ENCODE measurements around the gene SIGLEC5. TPM values are rescaled to one million over a fixed set of nuclear protein-coding genes. Genes with fewer than 3 reads are reported as not detected.

The SIGLEC5 gene
- total and polyA plus RNA-seq, 2 of the 8 experiments (the other 6 are each of a cell fraction or from before 2014, with no cell fraction given), result not detected

DNA sequence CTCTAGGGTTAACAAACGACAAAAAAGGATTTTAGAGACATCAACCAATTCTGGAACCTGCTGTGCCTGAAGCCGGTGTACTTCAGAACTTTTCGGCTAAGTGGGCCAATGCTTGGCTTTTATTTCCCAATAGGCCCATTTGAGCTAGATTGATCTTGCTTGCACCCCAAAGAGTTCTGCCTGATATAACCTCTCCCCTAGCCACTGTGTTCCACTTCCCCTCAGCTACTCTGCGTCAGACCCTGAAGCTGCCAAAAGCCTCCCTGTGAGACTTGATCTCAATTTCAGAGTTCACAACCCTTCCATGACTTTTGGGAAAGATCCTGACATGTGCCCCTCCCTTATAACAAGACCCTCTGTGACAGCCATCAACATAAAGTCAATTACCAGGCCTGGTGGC lies 22.1 kb upstream of the SIGLEC5 start:
- Histone ChIP-seq H3K14ac (ENCODE audit: insufficient read length) (no peak overlapping the region), H2BK5ac (ENCODE audit: low read depth, low read length) (no peak overlapping the region), H3K4ac (replicated peaks; ENCODE audit: insufficient read length, low read depth, low read length) (no peak overlapping the region), H3K56ac (replicated peaks; ENCODE audit: insufficient read length, low read depth, low read length) (no peak overlapping the region), H2AFZ (ENCODE audit: low read length) (no peak overlapping the region), H3K27me3 (replicated peaks in 1 of 4; ENCODE audit: control insufficient read depth in 3 of 4, extremely low read depth in 1 of 4, insufficient read depth in 3 of 4, low read length in 3 of 4) (no peaks in the 10 kb centered on the region), H4K8ac (ENCODE audit: extremely low read depth, insufficient read depth, low read length) (no peak overlapping the region), H3K36me3 (ENCODE audit: control insufficient read depth in 2 of 4, insufficient read depth in 4 of 4, low read length in 3 of 4) (no peaks in the 10 kb centered on the region), H2AK5ac (ENCODE audit: low read depth, low read length) (no peak overlapping the region), H3K4me2 (ENCODE audit: insufficient read depth in 1 of 2, low read depth in 2 of 2, low read length in 2 of 2) (no peak overlapping the region), H2BK12ac (ENCODE audit: low read depth, low read length) (no peak overlapping the region), H3K27ac (ENCODE audit: low read depth, low read length) (no peak overlapping the region), H3K9me3 (ENCODE audit: insufficient read depth in 2 of 2, low read depth in 1 of 2, low read length in 1 of 2) (peaks cover 42 to 50% of the 10 kb centered on the region in 2 experiments), H3K79me1 (ENCODE audit: low read depth, low read length) (no peaks in the 10 kb centered on the region), H4K5ac (ENCODE audit: insufficient read length, low read depth, low read length) (no peak overlapping the region), H3K79me2 (ENCODE audit: control insufficient read depth in 1 of 2, insufficient read depth in 2 of 2, low read length in 2 of 2) (no peaks in the 10 kb centered on the region), H3K4me3 (ENCODE audit: extremely low read depth in 1 of 4, insufficient read depth in 2 of 4, low read depth in 3 of 4, low read length in 4 of 4) (no peak overlapping the region), H3K23me2 (ENCODE audit: low read depth, low read length) (no peaks in the 10 kb centered on the region), H2BK120ac (replicated peaks; ENCODE audit: low read depth, low read length) (no peak overlapping the region), H3K9ac (replicated peaks in 1 of 4; ENCODE audit: extremely low read depth in 1 of 4, low read depth in 3 of 4, low read length in 3 of 4) (no peak overlapping the region), H2BK20ac (ENCODE audit: low read length) (no peak overlapping the region), H3K4me1 (replicated peaks in 1 of 4; ENCODE audit: control insufficient read depth in 3 of 4, insufficient read depth in 4 of 4, low read length in 3 of 4) (no peaks in the 10 kb centered on the region), H3K18ac (ENCODE audit: extremely low read depth, low read length) (no peak overlapping the region), H2BK15ac (ENCODE audit: low read length) (no peak overlapping the region), H4K20me1 (replicated peaks in 1 of 2; ENCODE audit: control insufficient read depth in 1 of 2, insufficient read depth in 2 of 2, low read length in 2 of 2) (no peaks in the 10 kb centered on the region), H4K91ac (replicated peaks; ENCODE audit: insufficient read length, low read length) (no peak overlapping the region), H3K23ac (ENCODE audit: insufficient read length) (no peak overlapping the region)
- DNase-seq (ENCODE audit: low read depth in 1 of 2, low spot score in 2 of 2) (no peak), FAIRE-seq (no peak)
- ChIA-PET CTCF (ENCODE audit: partially characterized antibody) (interaction anchor here (0.7 to 0.9 kb wide), 2 partner anchors 44 to 213 kb away, joined by 3 read pairs; no protein-coding TSS in a partner anchor), POLR2A (ENCODE audit: partially characterized antibody) (no interaction called here)
- 75% methylated on average over 4 of the region's 4 CpGs; no CpG with 5 or more reads in 1 of the 2 experiments for WGBS, 2 experiments (ENCODE audit: extremely low coverage in 1 of 2, insufficient coverage in 1 of 2, insufficient read length in 1 of 2, insufficient replicate concordance in 2 of 2, low coverage in 1 of 2, low lambda C conversion rate in 2 of 2, missing lambda C conversion rate in 1 of 2)
- TF ChIP-seq CREB1 (IDR thresholded peaks at IDR 0.05), result no peak
- no peak for TF ChIP-seq SP4 (IDR thresholded peaks at IDR 0.05; ENCODE audit: low read length)
- TF ChIP-seq EP300 (IDR thresholded peaks at IDR 0.05; ENCODE audit: borderline replicate concordance in 1 of 2, low read depth in 2 of 2, low read length in 2 of 2), result no peak
- no peak for TF ChIP-seq ASH2L (IDR thresholded peaks at IDR 0.05; ENCODE audit: low read length)
- TF ChIP-seq POU5F1 (IDR thresholded peaks at IDR 0.05; ENCODE audit: low read depth, low read length), result no peak
- TF ChIP-seq GTF2F1 (IDR thresholded peaks at IDR 0.05; ENCODE audit: borderline replicate concordance, low read depth, low read length), result no peak
- TF ChIP-seq, protein P1, sequence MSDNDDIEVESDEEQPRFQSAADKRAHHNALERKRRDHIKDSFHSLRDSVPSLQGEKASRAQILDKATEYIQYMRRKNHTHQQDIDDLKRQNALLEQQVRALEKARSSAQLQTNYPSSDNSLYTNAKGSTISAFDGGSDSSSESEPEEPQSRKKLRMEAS (IDR thresholded peaks at IDR 0.05), result no peak
- no peak for TF ChIP-seq TAF1 (IDR thresholded peaks at IDR 0.05; ENCODE audit: low read depth, low read length)
- no peak for TF ChIP-seq KDM4A (IDR thresholded peaks at IDR 0.05; ENCODE audit: low read depth, low read length, severe bottlenecking)
- no peak for TF ChIP-seq TBP (IDR thresholded peaks at IDR 0.05; ENCODE audit: low read depth, low read length)
- TF ChIP-seq POLR2A (IDR thresholded peaks at IDR 0.05; ENCODE audit: control extremely low read depth in 1 of 2, low read depth in 2 of 2, low read length in 2 of 2), result no peak
- no peak for TF ChIP-seq NANOG (IDR thresholded peaks at IDR 0.05; ENCODE audit: insufficient read depth, low read depth, low read length, poor library complexity, severe bottlenecking)
- TF ChIP-seq SIN3A (conservative IDR thresholded peaks at IDR 0.05 in 1 of 2, IDR thresholded peaks at IDR 0.05 in 1 of 2; ENCODE audit: low read depth in 1 of 2, low read length in 2 of 2), result no peak
- TF ChIP-seq, protein P2, sequence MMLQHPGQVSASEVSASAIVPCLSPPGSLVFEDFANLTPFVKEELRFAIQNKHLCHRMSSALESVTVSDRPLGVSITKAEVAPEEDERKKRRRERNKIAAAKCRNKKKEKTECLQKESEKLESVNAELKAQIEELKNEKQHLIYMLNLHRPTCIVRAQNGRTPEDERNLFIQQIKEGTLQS (IDR thresholded peaks at IDR 0.05; ENCODE audit: insufficient read depth, low read depth, low read length), result no peak
- no peak for TF ChIP-seq ZNF274 (IDR thresholded peaks at IDR 0.05; ENCODE audit: borderline replicate concordance, extremely low read depth, low read length)
